Smooth muscle cell (in vitro differentiated cells): ENCODE measurements around the gene DDX20. TPM values are rescaled to one million over a fixed set of nuclear protein-coding genes. Genes with fewer than 3 reads are reported as not detected.

ENCODE experiments used
- DNase-seq: peaks from one replicate; lab custom pipeline; 2025; ENCODE audit not compliant: unreplicated experiment; lab: John Stamatoyannopoulos, UW
- H2AFZ ChIP-seq: fragments of 200-600 bp; sonication (generic); 2 replicates; pipeline ENCODE4 v1.6.0; 2016; ENCODE audit warnings: antibody characterized with exemption, low read depth, mild to moderate bottlenecking
- H3F3A ChIP-seq: fragments of 200-600 bp; sonication (generic); 2 replicates; pipeline ENCODE4 v1.6.0; 2017; ENCODE audit warnings: antibody characterized with exemption, low read depth
- H3K27ac ChIP-seq: fragments of 200-600 bp; sonication (generic); 2 replicates; pipeline ENCODE4 v1.5.1; 2016; ENCODE audit warnings: low read depth, mild to moderate bottlenecking
- H3K27me3 ChIP-seq: fragments of 200-600 bp; sonication (generic); 2 replicates; pipeline ENCODE4 v1.6.1; 2016; ENCODE audit warnings: low read depth, mild to moderate bottlenecking
- H3K36me3 ChIP-seq: fragments of 200-600 bp; sonication (generic); 2 replicates; pipeline ENCODE4 v1.5.1; 2016; ENCODE audit warnings: low read depth
- H3K4me1 ChIP-seq: fragments of 200-600 bp; sonication (generic); 2 replicates; pipeline ENCODE4 v1.5.1; 2016; ENCODE audit warnings: low read depth
- H3K4me2 ChIP-seq: fragments of 200-600 bp; sonication (generic); 2 replicates; pipeline ENCODE4 v1.6.0; 2016; ENCODE audit warnings: mild to moderate bottlenecking
- H3K4me3 ChIP-seq: fragments of 200-600 bp; sonication (generic); 2 replicates; pipeline ENCODE4 v1.5.1; 2016; ENCODE audit warnings: mild to moderate bottlenecking
- H3K79me2 ChIP-seq: fragments of 200-600 bp; sonication (generic); 2 replicates; pipeline ENCODE4 v1.6.0; 2016; ENCODE audit warnings: low read depth, mild to moderate bottlenecking
- H3K9ac ChIP-seq: fragments of 200-600 bp; sonication (generic); 2 replicates; pipeline ENCODE4 v1.6.0; 2016; ENCODE audit warnings: low read depth
- H3K9me3 ChIP-seq: fragments of 200-600 bp; sonication (generic); replicated peaks from 2 replicates; pipeline ENCODE4 v1.5.1; 2016; ENCODE audit warnings: low read depth
- H4K20me1 ChIP-seq: fragments of 200-600 bp; sonication (generic); 2 replicates; pipeline ENCODE4 v1.6.0; 2016; ENCODE audit warnings: low read depth
- WGBS: methylation state at CpG from one replicate; pipeline ENCODE4 v1.1.7; 2016; ENCODE audit warnings: low lambda C conversion rate; 5-methylcytosine and 5-hydroxymethylcytosine counted together
- polyA plus RNA-seq: library from polyadenylated mRNA; unstranded; fragments of >200 nt; fragmentation: Nextera tagmentation; extraction: Ambion mirVana; gene quantifications from 2 replicates; pipeline ENCODE4 v1.2.1, GENCODE V29; 2016
- total RNA-seq: library from RNA; depleted of rRNA; stranded (reverse); fragments of >200 nt; gene quantifications from 2 replicates; pipeline ENCODE4 v1.2.3, GENCODE V29; 2014
- TF ChIP-seq, protein P1 (sequence below): fragments of 200-600 bp; sonication (generic); IDR thresholded peaks from 2 replicates; pipeline ENCODE4 v1.5.1; 2017; ENCODE audit warnings: borderline replicate concordance, mild to moderate bottlenecking, antibody characterized with exemption; ENCODE audit not compliant: insufficient read depth, poor library complexity, severe bottlenecking

DDX20 gene
- total and polyA plus RNA-seq, 2 experiments from 2014 or later, result 8.8 to 20.0 TPM

DNA sequence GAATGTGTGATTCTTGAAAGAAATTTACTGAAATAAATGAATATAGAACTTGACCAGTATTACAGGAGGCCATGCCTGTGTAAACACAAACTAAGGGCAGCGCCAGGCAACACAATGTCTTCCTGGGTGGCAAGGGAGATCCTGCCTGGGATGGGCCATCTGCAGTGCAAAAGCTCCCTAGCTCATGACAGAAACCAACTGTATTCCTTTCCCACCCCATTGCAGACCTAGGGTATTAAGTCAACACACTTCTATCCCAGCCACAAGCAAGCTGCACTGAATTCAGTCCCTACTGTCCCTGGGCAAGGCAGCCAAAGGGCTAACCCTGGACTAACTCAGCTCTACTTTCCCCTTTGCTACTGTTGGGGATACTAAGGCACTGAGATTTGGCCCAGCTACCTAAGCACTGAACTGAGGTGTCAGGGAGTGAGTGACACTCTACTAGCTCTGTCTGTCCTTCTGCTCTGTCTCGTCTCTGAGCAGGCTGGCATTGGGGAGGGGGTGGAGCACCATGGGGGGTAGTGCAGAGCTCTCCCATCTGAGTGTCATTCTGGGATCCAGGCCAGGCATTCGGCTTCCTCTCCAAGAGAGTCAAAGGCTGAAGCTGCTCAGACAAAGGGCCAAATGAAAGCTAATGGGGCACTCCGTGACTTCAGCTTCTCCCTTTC is 19.0 kb upstream of the DDX20 start:
- H3F3A ChIP-seq, result peaks cover 9% of the 10 kb centered on the region
- no peak overlapping the region for H2AFZ ChIP-seq
- H3K4me3 ChIP-seq, result no peak overlapping the region
- H3K27ac ChIP-seq, result no peak overlapping the region
- H4K20me1 ChIP-seq, result peaks cover 18% of the 10 kb centered on the region
- no peaks in the 10 kb centered on the region for H3K79me2 ChIP-seq
- 75% methylated on average over 4 of the region's 4 CpGs for WGBS
- H3K4me1 ChIP-seq, result peaks cover 26% of the 10 kb centered on the region
- TF ChIP-seq, protein P1, sequence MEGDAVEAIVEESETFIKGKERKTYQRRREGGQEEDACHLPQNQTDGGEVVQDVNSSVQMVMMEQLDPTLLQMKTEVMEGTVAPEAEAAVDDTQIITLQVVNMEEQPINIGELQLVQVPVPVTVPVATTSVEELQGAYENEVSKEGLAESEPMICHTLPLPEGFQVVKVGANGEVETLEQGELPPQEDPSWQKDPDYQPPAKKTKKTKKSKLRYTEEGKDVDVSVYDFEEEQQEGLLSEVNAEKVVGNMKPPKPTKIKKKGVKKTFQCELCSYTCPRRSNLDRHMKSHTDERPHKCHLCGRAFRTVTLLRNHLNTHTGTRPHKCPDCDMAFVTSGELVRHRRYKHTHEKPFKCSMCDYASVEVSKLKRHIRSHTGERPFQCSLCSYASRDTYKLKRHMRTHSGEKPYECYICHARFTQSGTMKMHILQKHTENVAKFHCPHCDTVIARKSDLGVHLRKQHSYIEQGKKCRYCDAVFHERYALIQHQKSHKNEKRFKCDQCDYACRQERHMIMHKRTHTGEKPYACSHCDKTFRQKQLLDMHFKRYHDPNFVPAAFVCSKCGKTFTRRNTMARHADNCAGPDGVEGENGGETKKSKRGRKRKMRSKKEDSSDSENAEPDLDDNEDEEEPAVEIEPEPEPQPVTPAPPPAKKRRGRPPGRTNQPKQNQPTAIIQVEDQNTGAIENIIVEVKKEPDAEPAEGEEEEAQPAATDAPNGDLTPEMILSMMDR, result no peak
- H3K9ac ChIP-seq, result no peak overlapping the region
- no peaks in the 10 kb centered on the region for H3K9me3 ChIP-seq
- no peaks in the 10 kb centered on the region for H3K36me3 ChIP-seq
- peaks cover 7% of the 10 kb centered on the region for H3K27me3 ChIP-seq
- peak overlapping the region; percentile 85 for H3K4me2 ChIP-seq
- DNase-seq, result no peak

DNA sequence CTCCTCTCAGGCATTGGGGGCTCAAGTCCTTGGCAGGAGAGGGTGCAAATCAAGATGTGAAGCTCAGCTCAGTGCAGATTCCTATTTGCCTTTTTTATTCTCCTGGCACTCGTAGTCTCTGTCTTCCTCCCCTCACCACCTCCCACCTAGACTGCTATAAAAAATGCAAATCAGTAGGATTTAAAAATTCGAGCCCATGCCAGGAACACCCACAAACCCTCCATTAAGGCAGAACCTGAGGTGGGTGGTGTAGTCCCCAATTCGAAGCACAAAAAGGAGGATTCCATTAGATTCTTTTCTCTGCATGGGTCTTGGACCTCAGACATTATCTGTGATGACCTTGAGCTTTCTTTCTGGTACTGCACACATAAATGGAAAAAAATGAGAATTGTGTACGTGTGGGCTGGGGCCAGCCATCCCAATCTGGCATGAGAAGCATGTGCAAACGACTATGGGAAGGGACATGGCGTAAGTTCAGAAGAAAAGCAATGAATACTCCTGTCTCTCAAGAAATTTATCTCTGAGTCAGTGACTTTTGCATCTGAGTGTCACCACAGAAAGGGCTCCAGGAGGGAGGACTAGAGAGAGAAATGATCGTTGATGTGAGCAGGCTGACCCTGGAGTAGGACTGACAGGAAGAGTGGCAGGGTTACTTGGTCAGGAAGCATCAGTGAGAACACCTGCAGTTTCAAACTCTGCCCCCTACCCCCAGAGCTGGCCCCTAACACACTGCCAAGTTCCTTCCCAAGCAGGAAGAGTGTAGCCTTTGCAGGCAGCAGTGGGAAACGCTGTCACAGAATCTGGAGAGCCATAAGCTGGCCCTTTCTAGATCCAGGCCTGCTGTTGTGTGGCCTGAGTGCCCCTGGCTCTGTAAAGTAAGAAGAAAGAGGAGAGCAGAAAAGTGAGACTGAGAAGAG is 18.2 kb upstream of the DDX20 start:
- H3K27me3 ChIP-seq, result peaks cover 13% of the 10 kb centered on the region
- no peak overlapping the region for H3K27ac ChIP-seq
- peak overlapping the region; percentile 85 for H3K4me2 ChIP-seq
- H2AFZ ChIP-seq, result peak overlapping the region; percentile 64
- peaks cover 12% of the 10 kb centered on the region for H4K20me1 ChIP-seq
- TF ChIP-seq, protein P1, result no peak
- H3K36me3 ChIP-seq, result no peaks in the 10 kb centered on the region
- WGBS, result 52% methylated on average over 8 of the region's 8 CpGs
- no peak for DNase-seq
- peaks cover 9% of the 10 kb centered on the region for H3F3A ChIP-seq
- H3K79me2 ChIP-seq, result no peaks in the 10 kb centered on the region
- H3K9ac ChIP-seq, result no peak overlapping the region
- H3K9me3 ChIP-seq, result no peaks in the 10 kb centered on the region
- peak overlapping the region; percentile 53 for H3K4me3 ChIP-seq
- peaks cover 26% of the 10 kb centered on the region for H3K4me1 ChIP-seq

DNA sequence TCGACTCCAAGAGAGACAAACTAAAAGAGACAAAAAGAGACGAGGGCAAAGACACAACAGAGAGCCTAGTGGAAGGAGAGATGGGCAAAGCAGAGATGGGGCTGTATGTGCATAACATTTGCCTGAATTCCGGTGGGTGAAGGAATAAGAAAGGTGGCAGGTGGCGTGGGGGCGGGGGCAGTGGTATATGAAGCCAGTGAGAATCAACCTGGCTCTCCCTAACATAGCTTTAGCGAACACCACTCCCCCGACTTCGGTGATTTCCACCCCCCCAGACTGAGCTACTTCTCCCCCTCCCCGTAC is 17.6 kb upstream of the DDX20 start:
- Histone ChIP-seq H3K9ac (peak overlapping the region; percentile 16), H4K20me1 (peaks cover 10% of the 10 kb centered on the region), H3K9me3 (no peaks in the 10 kb centered on the region), H3K4me2 (peak overlapping the region; percentile 85), H3K4me3 (peak overlapping the region; percentile 53), H2AFZ (peak overlapping the region; percentile 64), H3K27ac (peak overlapping the region; percentile 36), H3K27me3 (peaks cover 13% of the 10 kb centered on the region), H3K79me2 (no peaks in the 10 kb centered on the region), H3K4me1 (peaks cover 26% of the 10 kb centered on the region), H3F3A (peaks cover 9% of the 10 kb centered on the region), H3K36me3 (no peaks in the 10 kb centered on the region)
- no peak for DNase-seq
- TF ChIP-seq, protein P1, result no peak
- WGBS, result 18% methylated on average over 5 of the region's 9 CpGs
